BE2C (cell line): ENCODE measurements around the gene NNT.

Experiments
- DNase-seq: peaks from one replicate; pipeline ENCODE4 v3.0.0-alpha.2; 2020
- H3K27me3 ChIP-seq: fragments of 250-450 bp; sonication (Bioruptor Pico); 2 replicates; pipeline ENCODE4 v1.5.1; 2020; ENCODE audit warnings: mild to moderate bottlenecking
- H3K36me3 ChIP-seq: fragments of 250-450 bp; sonication (Bioruptor Pico); 2 replicates; pipeline ENCODE4 v1.5.1; 2020; ENCODE audit warnings: mild to moderate bottlenecking
- H3K4me1 ChIP-seq: fragments of 250-450 bp; sonication (Bioruptor Pico); 2 replicates; pipeline ENCODE4 v1.5.1; 2020
- H3K4me3 ChIP-seq: 2 replicates; pipeline ENCODE4 v1.5.1; 2011; ENCODE audit warnings: low read depth, low read length
- H3K9me3 ChIP-seq: fragments of 250-450 bp; sonication (Bioruptor Pico); 2 replicates; pipeline ENCODE4 v1.5.1; 2020
- TF ChIP-seq, protein P1 (sequence below): IDR thresholded peaks from 2 replicates; pipeline ENCODE4 v1.5.1; 2012; ENCODE audit warnings: mild to moderate bottlenecking, low read depth, low read length

Gene NNT

DNA sequence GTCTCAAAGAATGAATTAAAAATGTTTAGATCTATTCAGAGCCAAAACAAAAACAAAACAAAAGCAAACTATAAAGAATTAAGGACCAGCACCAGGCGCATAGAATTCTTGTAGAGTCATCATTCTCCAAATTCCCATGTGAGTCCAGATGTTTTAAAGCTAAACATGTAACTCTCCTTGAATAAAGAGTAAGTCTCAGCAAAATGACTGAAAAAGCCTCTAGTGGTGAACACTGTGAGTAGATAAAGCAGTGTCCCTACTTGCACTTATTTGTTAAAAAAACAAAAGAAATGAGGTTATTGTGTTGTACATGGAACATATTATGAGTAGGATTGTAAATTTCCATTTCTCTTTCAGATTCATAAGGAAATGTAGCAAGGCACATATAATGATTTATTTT, 44.0 kb downstream of the NNT start:
- no peaks in the 10 kb centered on the region for H3K9me3 ChIP-seq
- TF ChIP-seq, protein P1, sequence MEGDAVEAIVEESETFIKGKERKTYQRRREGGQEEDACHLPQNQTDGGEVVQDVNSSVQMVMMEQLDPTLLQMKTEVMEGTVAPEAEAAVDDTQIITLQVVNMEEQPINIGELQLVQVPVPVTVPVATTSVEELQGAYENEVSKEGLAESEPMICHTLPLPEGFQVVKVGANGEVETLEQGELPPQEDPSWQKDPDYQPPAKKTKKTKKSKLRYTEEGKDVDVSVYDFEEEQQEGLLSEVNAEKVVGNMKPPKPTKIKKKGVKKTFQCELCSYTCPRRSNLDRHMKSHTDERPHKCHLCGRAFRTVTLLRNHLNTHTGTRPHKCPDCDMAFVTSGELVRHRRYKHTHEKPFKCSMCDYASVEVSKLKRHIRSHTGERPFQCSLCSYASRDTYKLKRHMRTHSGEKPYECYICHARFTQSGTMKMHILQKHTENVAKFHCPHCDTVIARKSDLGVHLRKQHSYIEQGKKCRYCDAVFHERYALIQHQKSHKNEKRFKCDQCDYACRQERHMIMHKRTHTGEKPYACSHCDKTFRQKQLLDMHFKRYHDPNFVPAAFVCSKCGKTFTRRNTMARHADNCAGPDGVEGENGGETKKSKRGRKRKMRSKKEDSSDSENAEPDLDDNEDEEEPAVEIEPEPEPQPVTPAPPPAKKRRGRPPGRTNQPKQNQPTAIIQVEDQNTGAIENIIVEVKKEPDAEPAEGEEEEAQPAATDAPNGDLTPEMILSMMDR, result 0 out of 2 replicates have a peak, but pooled peaks have one; percentile 17
- H3K4me3 ChIP-seq, result no peak overlapping the region
- peaks cover 32% of the 10 kb centered on the region for H3K36me3 ChIP-seq
- DNase-seq, result no peak
- no peaks in the 10 kb centered on the region for H3K4me1 ChIP-seq
- no peaks in the 10 kb centered on the region for H3K27me3 ChIP-seq

GRCh38 chr5:43647789-43648188, 44.8 kb downstream of the NNT start:
- H3K4me1 ChIP-seq, result no peaks in the 10 kb centered on the region
- H3K4me3 ChIP-seq, result no peak overlapping the region
- TF ChIP-seq, protein P1, result no peak
- no peaks in the 10 kb centered on the region for H3K27me3 ChIP-seq
- H3K36me3 ChIP-seq, result peaks cover 32% of the 10 kb centered on the region
- DNase-seq, result no peak
- H3K9me3 ChIP-seq, result no peaks in the 10 kb centered on the region

DNA sequence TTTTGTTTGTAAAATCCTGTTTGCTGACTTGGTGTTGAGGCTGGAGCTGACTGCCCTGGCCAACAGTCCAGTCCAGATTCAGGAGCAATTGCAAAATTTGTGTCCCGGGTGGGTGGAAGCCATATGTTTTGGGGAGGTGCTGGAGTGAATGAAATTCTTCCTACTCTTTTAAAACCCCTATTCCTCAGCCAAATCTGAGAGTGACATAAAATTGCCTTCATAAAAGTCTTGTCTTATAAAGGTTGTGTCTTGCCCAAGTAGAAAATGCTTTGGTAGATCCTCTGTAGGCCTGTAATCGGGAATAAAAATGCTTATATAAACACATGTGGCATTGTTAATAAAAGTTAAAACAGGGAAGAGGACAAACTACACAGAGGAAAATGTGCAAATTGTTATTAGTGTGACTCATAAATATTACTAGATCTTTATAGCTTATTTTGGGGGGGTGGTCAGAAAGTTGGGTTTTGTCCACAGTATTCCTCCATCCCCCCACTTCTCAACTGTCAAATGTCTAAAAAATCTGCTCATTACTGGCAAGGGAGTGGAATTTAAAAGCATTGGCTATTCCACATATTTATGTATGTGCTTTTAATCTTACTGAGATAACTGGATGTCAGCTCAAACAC, 45.6 kb downstream of the NNT start:
- H3K36me3 ChIP-seq, result peaks cover 40% of the 10 kb centered on the region
- no peaks in the 10 kb centered on the region for H3K27me3 ChIP-seq
- TF ChIP-seq, protein P1, result no peak
- DNase-seq, result no peak
- no peaks in the 10 kb centered on the region for H3K4me1 ChIP-seq
- no peaks in the 10 kb centered on the region for H3K9me3 ChIP-seq
- H3K4me3 ChIP-seq, result no peak overlapping the region

DNA sequence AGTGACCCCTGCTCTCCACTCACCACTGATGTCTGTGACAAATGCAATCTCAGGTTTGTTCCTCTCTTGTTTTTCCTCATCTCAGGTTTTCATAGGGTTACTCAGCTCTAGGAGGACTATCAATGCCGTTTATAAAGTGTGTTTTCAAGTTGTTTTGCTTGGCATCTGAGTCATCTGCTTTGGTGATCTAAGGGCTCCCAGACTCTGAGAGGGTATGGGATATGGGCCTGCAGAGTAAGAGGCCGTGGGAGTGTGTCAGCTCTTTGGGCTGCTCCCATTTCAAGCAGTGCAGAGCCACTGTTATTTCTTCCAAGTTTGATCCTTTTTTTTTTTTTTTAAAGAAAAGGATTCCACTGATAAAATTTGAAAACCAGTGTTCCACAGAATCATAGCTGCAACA, 46.3 kb downstream of the NNT start:
- no peaks in the 10 kb centered on the region for H3K9me3 ChIP-seq
- H3K36me3 ChIP-seq, result peaks cover 44% of the 10 kb centered on the region
- H3K4me3 ChIP-seq, result no peak overlapping the region
- TF ChIP-seq, protein P1, result no peak
- no peaks in the 10 kb centered on the region for H3K27me3 ChIP-seq
- DNase-seq, result no peak
- no peaks in the 10 kb centered on the region for H3K4me1 ChIP-seq

DNA sequence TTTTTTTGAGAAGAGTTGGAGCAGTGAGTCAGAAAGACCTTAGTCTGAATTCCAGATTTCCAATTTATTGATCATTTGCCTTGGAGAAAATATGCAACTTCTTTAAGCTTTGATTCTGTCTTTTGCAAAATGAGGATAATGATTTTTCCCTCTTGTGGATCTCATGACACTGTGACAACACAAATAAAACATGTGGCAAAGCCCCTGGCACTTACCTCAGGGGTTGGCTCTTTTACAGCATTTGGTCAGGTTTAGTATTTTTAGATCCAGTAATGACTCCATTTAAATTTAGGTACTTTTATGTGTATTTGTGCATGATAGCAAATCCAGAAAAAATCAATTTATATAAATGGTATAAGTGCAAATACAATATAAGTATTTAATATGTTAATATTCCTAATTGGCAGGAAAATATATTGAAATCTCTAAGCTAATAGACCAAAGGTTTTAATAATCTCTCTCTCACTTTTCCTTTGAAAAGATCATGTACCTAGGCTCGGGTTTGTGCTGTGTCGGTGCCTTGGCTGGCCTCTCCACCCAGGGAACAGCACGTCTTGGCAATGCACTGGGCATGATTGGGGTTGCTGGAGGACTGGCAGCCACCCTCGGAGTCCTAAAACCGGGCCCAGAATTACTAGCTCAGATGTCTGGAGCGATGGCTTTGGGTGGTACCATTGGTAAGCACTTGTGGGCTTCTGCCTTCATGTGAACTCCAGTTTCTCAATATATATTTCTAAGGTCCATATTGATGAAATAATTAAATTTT, 49.7 kb downstream of the NNT start:
- Histone ChIP-seq H3K36me3 (peaks cover 54% of the 10 kb centered on the region), H3K27me3 (no peaks in the 10 kb centered on the region), H3K4me3 (no peak overlapping the region), H3K9me3 (no peaks in the 10 kb centered on the region), H3K4me1 (no peaks in the 10 kb centered on the region)
- TF ChIP-seq, protein P1, result no peak
- DNase-seq, result no peak

DNA sequence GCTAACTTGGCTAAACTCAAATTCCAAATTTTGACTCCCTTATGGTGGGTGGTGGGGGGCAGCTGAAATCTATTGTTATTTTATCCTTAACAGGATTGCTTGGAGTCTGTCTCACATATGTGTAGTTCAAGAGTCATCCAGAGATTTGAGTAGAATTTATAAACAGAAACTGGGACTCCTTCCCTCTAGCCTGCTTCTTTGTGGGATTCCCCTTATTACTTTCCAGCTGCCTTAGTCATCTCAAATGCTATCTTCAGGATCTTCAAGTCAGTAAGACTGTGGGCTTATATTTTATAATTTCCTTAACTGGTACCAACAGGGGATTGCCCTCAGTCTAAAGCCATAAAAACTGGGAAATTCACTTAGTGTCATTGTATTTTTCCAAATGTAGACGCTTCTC, 55.5 kb downstream of the NNT start:
- H3K36me3 ChIP-seq, result peaks cover 38% of the 10 kb centered on the region
- no peak overlapping the region for H3K4me3 ChIP-seq
- DNase-seq, result no peak
- no peaks in the 10 kb centered on the region for H3K4me1 ChIP-seq
- no peaks in the 10 kb centered on the region for H3K9me3 ChIP-seq
- TF ChIP-seq, protein P1, result no peak
- H3K27me3 ChIP-seq, result no peaks in the 10 kb centered on the region
